HG02571 (cell line): ENCODE measurements around the gene SIL1.
"Not testable (repeated sequence)": the region's sequence is repeated elsewhere in the genome, so short reads cannot be mapped to it uniquely, and the experiment has no call there.

Experiments
- ATAC-seq: cut with Tn5 transposase; IDR thresholded peaks from one replicate; pipeline ENCODE4 v1.9.1; 2021; ENCODE audit warnings: mild to moderate bottlenecking, moderate library complexity; ENCODE audit not compliant: unreplicated experiment

Gene SIL1

GRCh38 chr5:139197710-139198669 lies at the start of gene SIL1:
SIL1 (minus strand) TSS chr5:139198368; CDS start chr5:139127843, 70,525 bp downstream.
- ATAC-seq: peak; percentile 96

- ATAC-seq: no peak
Observed at GRCh38 chr5:139246394-139246793, 48.2 kb upstream of the SIL1 start.

- no peak for ATAC-seq
Observed at GRCh38 chr5:139245637-139246339, 47.6 kb upstream of the SIL1 start.

DNA sequence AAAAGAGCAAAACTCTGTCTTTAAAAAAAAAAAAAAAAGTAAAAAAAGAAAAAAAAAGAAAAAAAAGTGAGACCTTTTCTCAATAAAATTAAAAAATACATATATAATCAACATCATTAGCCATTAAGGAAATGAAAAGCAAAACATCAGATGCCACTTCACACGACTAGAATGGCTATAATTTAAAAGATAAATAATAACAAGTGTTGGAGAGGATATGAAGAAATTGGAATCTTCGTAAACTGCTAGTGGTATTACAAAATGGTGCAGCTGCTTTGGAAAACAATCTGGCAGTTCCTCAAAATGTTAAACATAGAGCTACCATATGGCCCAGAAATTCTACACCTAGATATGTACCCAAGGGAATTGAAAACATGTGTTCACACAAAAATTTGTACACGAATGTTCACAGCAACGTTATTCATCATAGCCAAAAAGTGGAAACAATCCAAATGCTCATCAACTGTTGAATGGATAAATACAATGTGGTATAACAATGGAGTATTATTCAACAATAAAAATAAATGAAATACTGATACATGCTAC lies 45.3 kb upstream of the SIL1 start:
- no peak for ATAC-seq

DNA sequence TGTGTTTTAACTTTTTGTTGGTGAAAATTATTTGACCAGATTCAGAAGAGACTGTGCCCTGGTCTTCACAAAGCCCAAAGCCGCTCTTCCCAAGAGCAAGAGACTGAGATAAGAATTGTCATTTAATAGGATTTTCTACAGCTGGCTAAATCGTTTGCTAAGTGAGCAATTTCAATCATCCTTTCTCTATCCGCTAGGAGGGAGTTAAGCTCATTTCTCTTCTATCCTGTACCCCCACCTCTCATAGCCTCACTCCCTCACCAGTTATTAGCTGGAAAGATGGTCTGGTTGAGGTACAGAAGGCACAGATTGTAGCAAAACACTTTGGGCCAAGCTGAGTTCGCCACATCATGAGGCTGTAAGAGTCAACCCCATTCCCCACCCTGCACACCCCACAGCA lies 43.0 kb upstream of the SIL1 start:
- ATAC-seq: no peak

DNA sequence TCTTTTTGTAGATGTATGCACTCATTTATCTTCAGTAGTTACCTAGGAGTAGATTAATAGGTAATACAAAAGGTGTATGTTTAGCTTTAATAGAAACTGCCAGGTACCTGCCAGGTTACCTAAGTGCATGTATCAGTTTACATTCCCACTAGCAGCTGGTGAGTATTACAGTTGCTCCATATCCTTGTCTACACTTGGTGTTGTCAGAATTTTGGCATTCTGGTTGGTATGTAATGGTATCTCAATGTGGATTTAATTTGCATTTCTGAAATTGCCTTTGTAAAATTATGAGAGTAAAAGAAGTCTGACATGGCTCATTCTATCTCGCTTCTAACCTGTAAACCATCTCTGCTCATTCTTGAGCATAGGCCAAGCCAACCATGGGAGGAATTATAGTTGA lies 38.3 kb upstream of the SIL1 start:
- no peak for ATAC-seq

DNA sequence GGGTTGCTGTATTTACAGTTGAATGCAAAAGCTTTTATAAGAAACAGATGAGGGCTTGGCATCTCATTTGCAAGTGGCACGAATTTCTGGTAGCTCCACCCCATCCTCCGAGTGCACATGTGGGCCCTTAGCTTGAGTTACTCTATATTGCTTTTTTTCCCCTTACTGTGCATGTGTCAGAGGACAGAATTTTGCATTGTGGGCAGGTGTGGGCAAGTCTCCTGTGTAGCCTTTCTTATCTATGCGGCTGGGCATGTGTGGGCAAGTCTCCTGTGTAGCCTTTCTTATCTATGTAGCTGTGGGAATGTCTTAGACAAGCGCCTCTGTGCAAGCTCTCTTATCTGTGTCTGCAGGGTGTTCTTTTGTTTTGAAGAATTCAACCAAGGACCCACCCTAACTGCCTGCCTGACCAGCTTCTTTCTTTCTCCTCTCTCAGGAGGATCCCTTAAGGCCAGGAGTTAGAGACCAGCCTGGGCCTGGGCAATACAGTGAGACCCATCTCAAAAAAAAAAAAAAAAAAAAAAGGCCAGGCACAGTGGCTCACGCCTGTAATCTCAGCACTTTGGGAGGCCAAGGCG lies 34.1 kb upstream of the SIL1 start:
- ATAC-seq: no peak

- ATAC-seq: no peak
Observed at GRCh38 chr5:139228201-139228803, 30.1 kb upstream of the SIL1 start.

DNA sequence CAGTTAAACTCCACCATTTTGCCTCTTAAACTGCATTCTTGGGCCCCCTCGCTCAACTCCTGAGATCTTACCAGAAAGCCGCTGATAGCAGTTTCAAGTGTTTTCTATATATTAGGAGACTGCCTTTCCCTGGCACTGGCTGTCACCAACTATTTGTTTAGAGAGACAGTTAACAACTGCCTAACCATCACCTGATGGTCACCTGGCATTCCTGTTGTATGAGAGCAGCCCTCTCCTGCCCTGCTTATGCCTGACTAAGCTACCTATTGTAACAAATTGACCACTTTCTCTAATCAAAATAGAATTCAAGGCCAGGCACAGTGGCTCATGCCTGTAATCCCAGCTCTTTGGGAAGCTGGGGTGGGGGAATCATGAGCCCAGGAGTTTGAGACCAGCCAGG lies 28.0 kb upstream of the SIL1 start:
- ATAC-seq: no peak

- ATAC-seq: no peak
Observed at GRCh38 chr5:139223481-139223880, 25.3 kb upstream of the SIL1 start.

GRCh38 chr5:139222346-139222745 lies 24.2 kb upstream of the SIL1 start:
- ATAC-seq: no peak

GRCh38 chr5:139218038-139218437 lies 19.9 kb upstream of the SIL1 start:
- ATAC-seq: not testable (repeated sequence)

- no peak for ATAC-seq
Observed at GRCh38 chr5:139215107-139215975, 17.2 kb upstream of the SIL1 start.

GRCh38 chr5:139214646-139215045 lies 16.5 kb upstream of the SIL1 start:
- ATAC-seq: no peak

DNA sequence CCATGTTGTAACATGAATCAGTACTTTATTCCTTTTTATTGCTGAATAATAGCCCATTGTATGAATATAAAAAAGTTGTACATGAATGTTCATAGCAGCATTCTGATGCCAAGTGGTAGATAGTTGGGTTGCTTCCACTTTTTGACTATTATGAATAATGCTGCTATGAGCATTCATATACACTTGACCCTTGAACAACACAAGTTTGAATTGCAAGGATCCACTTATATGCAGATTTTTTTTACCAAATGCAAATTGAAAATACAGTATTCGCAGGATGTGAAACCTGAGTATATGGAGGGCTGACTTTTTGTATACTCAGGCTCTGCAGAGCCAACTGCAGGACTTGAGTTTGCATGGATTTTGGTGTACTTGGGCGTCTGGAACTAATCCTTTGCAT lies 14.7 kb upstream of the SIL1 start:
- no peak for ATAC-seq

DNA sequence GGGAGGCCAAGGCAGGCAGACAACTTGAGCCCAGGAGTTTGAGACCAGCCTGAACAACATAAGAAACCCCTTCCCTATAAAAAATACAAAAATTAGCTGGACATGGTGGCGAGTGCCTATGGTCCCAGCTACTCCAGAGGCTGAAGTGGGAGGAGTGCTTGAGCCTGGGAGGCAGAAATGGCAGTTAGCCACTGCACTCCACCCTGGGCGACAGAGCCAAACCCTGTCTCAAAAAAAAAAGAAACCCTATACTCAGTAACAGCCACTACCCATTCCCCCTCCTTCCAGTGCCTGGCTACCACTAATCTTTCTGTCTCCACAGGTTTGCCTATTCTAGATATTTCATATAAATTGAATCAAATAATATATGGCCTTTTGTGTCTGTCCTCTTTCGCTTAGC lies 14.3 kb upstream of the SIL1 start:
- ATAC-seq: no peak

- no peak for ATAC-seq
Observed at GRCh38 chr5:139210585-139210984, 12.4 kb upstream of the SIL1 start.

DNA sequence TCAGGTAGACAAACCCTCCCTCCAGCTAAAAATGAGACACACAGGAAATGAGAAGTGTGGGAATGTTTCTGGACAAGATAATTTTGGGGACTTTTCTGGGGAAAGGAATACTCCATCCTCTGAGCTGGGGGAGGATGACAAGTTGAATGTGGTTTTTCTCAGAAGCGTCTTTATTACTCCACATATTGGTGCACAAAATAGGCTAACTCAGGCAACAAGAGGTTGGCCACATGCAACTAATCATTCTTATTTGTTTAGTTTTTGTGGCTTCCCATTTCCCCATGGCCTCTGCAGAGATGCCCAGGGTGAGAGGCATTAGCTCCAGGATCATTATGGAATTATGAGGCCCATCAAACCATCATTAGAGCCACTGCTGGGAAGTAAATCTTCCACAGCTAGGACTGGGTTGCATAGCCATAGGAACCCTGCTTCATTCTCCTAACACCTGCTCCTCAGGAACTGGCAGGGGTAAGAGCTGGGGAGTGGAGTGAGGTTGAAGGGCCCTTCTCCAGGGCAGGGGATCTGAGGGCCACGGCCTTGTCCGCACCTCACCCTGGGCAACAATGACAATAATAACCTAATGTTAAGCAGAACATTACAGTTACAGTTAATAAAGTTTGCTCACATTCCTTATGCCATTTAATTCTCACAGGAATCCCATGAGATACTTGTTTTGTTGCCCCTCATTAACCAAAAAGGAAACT lies 9.3 kb upstream of the SIL1 start:
- no peak for ATAC-seq

- no peak for ATAC-seq
Observed at GRCh38 chr5:139205586-139205985, 7.4 kb upstream of the SIL1 start.
